HS-27A (cell line): ENCODE measurements around the gene FBXW2.
A peak's percentile ranks its signal among the peaks of the same experiment; 100 is the strongest.

Source experiments
- DNase-seq: peaks from one replicate; pipeline ENCODE4 v3.0.0-alpha.2; 2012; ENCODE audit warnings: low read depth, missing footprints

The FBXW2 gene

GRCh38 chr9:120714088-120714845 is 78.9 kb downstream of the FBXW2 start, which contains the start of gene MEGF9:
MEGF9 (minus strand) TSS chr9:120714470; CDS start chr9:120714358, 112 bp downstream.
- peak; percentile 84 for DNase-seq

- DNase-seq: no peak
These were observed 79.7 kb downstream of the FBXW2 start for GRCh38 chr9:120713257-120714087.

DNA sequence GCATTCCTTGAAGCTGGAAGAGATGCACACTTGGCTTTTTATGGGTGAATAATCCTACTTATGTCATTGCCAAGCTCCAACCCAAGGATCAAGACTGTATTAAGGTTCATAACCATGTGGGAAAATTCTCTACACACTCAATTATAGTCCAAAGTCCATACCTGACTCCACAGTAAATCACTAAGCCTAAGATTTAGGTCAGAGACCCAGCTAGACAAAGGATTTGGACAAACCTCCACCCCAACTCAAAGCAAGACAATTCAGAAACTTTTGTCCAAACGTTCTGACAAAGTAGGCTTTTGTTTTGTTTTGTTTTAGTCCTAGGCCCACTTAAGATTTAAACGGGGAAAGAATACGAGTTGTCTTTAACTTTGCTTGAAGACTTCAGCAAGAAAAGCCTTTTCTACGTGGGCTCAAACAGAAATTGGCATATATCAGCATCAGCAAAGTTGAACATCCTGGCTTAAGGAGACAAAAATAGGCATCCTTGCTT is 80.6 kb downstream of the FBXW2 start:
- no peak for DNase-seq

DNA sequence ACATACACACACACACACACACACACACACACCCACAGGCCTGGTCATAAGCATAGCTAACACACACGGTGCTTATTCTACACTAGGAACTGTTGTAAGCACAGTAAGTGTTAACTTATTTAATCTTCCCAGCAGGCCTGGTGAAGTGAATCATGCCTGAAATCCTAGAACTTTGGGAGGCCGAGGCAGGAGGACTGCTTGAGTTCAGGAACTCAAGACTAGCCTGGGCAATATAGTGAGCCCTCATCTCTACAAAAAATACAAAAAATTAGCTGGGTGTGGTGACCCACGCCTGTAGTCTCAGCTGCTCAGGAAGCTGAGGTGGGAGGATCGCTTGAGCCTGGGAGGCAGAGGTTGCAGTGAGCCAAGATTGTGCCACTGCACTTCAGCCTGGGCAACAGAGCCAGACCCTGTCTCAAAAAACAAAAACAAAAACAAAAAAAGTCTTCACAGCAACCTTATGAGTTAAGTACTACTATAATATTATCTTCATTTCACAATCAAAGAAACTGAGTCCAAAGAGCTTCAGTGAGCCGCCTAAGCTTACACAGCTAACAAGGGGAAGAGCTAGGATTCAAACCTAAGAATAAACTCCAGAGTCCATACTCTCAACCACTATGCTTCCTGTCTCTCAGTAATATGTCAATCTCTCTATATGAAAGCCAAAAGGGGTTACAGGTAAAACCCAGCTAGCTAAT is 81.2 kb downstream of the FBXW2 start:
- no peak for DNase-seq

DNA sequence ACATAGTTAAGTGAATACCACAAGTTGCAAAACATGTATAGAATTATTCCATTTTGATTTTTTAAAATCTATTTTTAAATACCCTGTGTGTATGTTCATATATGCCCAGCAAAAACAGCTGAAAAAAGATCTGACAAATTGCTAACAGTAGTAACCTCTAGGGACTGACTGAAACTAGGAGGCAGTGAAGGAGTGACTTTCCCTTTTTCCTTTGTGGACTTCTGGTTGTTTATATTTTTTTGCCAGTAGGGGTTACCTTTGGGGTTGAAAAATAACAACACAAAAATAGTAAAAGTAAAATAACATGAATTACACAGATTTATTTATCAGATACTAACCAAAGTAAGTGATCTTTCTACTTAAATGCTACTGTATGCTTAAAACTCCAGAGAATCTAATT is 81.9 kb downstream of the FBXW2 start:
- DNase-seq: no peak

DNA sequence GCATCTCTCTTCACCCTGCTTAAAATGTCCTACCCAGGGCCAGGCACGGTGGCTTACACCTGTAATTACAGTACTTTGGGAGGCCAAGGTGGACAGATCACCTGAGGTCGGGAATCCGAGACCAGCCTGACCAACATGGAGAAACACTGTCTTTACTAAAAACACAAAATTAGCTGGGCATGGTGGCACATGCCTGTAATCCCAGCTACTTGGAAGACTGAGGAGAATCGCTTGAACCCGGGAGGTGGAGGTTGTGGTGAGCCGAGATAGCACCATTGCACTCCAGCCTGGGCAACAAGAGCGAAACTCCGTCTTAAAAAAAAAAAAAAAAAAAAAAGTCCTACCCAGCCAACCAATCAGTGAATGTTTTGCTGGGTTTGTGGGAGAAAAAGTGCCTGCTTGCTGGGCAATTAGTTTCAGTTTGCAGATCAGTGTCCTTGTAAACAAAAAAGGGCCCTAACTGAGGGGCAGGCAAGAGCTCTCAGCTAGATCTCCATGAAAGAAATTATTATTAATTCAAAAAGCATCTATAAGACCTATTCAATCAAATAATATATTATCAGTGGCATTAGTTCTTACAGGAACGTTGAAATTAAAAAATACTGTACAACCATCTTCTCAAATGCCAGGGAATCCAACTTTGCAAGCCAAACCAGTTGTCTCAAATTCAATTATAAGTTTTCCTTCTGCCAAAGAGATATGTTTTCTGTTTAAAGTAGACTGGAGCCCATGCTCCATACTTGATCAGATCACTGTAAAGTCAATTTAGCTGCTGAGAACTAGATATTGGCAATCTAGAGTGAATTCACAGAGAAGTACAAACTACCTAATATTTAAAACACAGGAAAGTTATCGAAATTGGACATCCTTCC is 82.9 kb downstream of the FBXW2 start:
- no peak for DNase-seq

- DNase-seq: no peak
These were observed 84.5 kb downstream of the FBXW2 start for GRCh38 chr9:120708526-120709224.

DNA sequence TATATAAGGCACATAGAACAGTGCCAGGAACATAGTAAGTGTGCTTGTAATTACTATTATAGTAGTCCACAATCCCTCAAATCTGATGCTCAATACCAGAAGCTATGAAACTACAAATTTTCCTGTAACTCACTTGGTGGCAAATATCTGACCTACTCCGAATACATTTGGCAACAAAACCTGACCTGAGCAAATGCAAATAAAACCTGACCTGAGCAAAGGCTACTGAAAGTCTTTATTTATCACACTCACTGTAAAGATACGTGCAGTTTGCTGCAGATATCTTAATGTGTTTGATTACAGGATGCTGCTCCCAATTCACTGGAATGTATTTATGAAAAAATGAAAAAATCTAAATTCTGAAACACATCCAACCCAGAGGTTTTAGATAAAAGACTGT is 86.0 kb downstream of the FBXW2 start:
- DNase-seq: no peak
